HepG2 (cell line): ENCODE measurements around the gene CPT1C. TPM values are rescaled to one million over a fixed set of nuclear protein-coding genes. Genes with fewer than 3 reads are reported as not detected.

Experiments
- AHR ChIP-seq: IDR thresholded peaks from 2 replicates; pipeline ENCODE4 v1.6.1; 2018; ENCODE audit warnings: missing genetic modification reagents, missing compliant biosample characterization
- AKNA ChIP-seq: sonication (generic); formaldehyde crosslinking; IDR thresholded peaks from 2 replicates; pipeline ENCODE4 v1.4.0; 2020; ENCODE audit warnings: missing genetic modification reagents, borderline replicate concordance
- CC2D1A ChIP-seq: sonication (generic); formaldehyde crosslinking; IDR thresholded peaks from 2 replicates; pipeline ENCODE4 v1.8.1; 2023; ENCODE audit warnings: mild to moderate bottlenecking, missing genetic modification reagents
- CERS6 ChIP-seq: sonication (generic); formaldehyde crosslinking; IDR thresholded peaks from 2 replicates; pipeline ENCODE4 v1.5.0; 2020; ENCODE audit warnings: missing genetic modification reagents
- GPN1 ChIP-seq: sonication (generic); formaldehyde crosslinking; IDR thresholded peaks from 2 replicates; pipeline ENCODE4 v1.5.1; 2020; ENCODE audit warnings: missing genetic modification reagents, borderline replicate concordance
- HNF1A ChIP-seq, 2 experiments: sonication (generic) in 1 of 2; formaldehyde crosslinking in 1 of 2; IDR thresholded peaks; 2 replicates each; pipeline versions ENCODE4 v1.4.0 to v1.6.1; 2016 to 2020; ENCODE audit warnings: borderline replicate concordance in 1 of 2, low read depth in 1 of 2, mild to moderate bottlenecking in 1 of 2, missing genetic modification reagents in 1 of 2
- PHF8 ChIP-seq: sonication (generic); formaldehyde crosslinking; IDR thresholded peaks from 2 replicates; pipeline ENCODE4 v1.5.0; 2020; ENCODE audit warnings: missing genetic modification reagents
- PREB ChIP-seq: sonication (generic); formaldehyde crosslinking; IDR thresholded peaks from 2 replicates; pipeline ENCODE4 v1.4.0; 2020; ENCODE audit warnings: missing genetic modification reagents
- SP140L ChIP-seq: sonication (generic); formaldehyde crosslinking; IDR thresholded peaks from 2 replicates; pipeline ENCODE4 v1.4.0; 2020; ENCODE audit warnings: missing genetic modification reagents, borderline replicate concordance
- SP2 ChIP-seq: sonication (generic); formaldehyde crosslinking; IDR thresholded peaks from 2 replicates; pipeline ENCODE4 v1.5.1; 2020; ENCODE audit warnings: mild to moderate bottlenecking, missing genetic modification reagents
- SSRP1 ChIP-seq: IDR thresholded peaks from 2 replicates; pipeline ENCODE4 v1.6.1; 2016; ENCODE audit warnings: control low read depth
- ZNF430 ChIP-seq: sonication (generic); formaldehyde crosslinking; IDR thresholded peaks from 2 replicates; pipeline ENCODE4 v1.9.0; 2021; ENCODE audit warnings: mild to moderate bottlenecking, missing genetic modification reagents
- ZNF746 ChIP-seq: sonication (generic); formaldehyde crosslinking; IDR thresholded peaks from 2 replicates; pipeline ENCODE4 v1.8.0; 2022; ENCODE audit warnings: mild to moderate bottlenecking, missing genetic modification reagents
- ZXDC ChIP-seq: sonication (generic); formaldehyde crosslinking; IDR thresholded peaks from 2 replicates; pipeline ENCODE4 v1.5.0; 2020; ENCODE audit warnings: mild to moderate bottlenecking, missing genetic modification reagents
- polyA plus RNA-seq, 8 experiments: library from polyadenylated mRNA; depleted of rRNA in 3 of 8; stranded (reverse) in 7 of 8; unstranded in 1 of 8; fragments of >200 nt; fragmentation: Illumina TruSeq in 4 of 8; extraction: Trizol in 4 of 8; gene quantifications; 2 replicates each; pipeline versions ENCODE4 v1.2.1 to v1.2.3, GENCODE V29; 2011 to 2016; ENCODE audit warnings: low read depth in 4 of 8, missing spikeins in 1 of 8, mixed read lengths in 1 of 8; ENCODE audit not compliant: insufficient read depth in 1 of 8
- total RNA-seq, 5 experiments: library from RNA; depleted of rRNA; stranded (reverse); fragments of >200 nt; fragmentation: Illumina TruSeq; extraction: Trizol; gene quantifications; 2 replicates each; pipeline ENCODE4 v1.2.3, GENCODE V29; 2016; ENCODE audit warnings: low read depth in 1 of 5

Gene CPT1C
- total and polyA plus RNA-seq, 2 of the 13 experiments (the other 11 are each of a cell fraction or from before 2014, with no cell fraction given): 0.18 TPM; not detected in 1

- no peak for TF ChIP-seq ZNF746 (CRISPR knock-in tag)
- no peak for TF ChIP-seq PREB (CRISPR knock-in tag)
- no peak for TF ChIP-seq HNF1A (IDR thresholded peaks at IDR 0.05; ENCODE audit: low read depth)
- TF ChIP-seq HNF1A (CRISPR knock-in tag; IDR thresholded peaks at IDR 0.05; ENCODE audit: borderline replicate concordance): no peak
- TF ChIP-seq SP140L (CRISPR knock-in tag): no peak
- no peak for TF ChIP-seq SSRP1 (CRISPR knock-in tag)
- no peak for TF ChIP-seq CC2D1A (CRISPR knock-in tag)
- no peak for TF ChIP-seq ZNF430
- no peak for TF ChIP-seq AKNA (CRISPR knock-in tag)
- peak; percentile 53 for TF ChIP-seq PHF8 (CRISPR knock-in tag)
- TF ChIP-seq CERS6 (CRISPR knock-in tag): no peak
- no peak for TF ChIP-seq AHR (CRISPR knock-in tag)
- TF ChIP-seq SP2 (CRISPR knock-in tag): no peak
- no peak for TF ChIP-seq GPN1 (CRISPR knock-in tag)
- TF ChIP-seq ZXDC: no peak
Observed at GRCh38 chr19:49676136-49676783, 14.7 kb upstream of the CPT1C start (continued).
